HG03064 (cell line): ENCODE data around the gene GPR18.
"Not testable (repeated sequence)": the region's sequence is repeated elsewhere in the genome, so short reads cannot be mapped to it uniquely, and the experiment has no call there.

Experiments used
- ATAC-seq: cut with Tn5 transposase; IDR thresholded peaks from one replicate; pipeline ENCODE4 v1.9.1; 2021; ENCODE audit warnings: low read depth; ENCODE audit not compliant: unreplicated experiment

The GPR18 gene

GRCh38 chr13:99269627-99270241 is 11.6 kb upstream of the GPR18 start:
- peak; percentile 47 for ATAC-seq

- no peak for ATAC-seq
Observed at GRCh38 chr13:99268822-99269221, 10.6 kb upstream of the GPR18 start.

- no peak for ATAC-seq
Observed at GRCh38 chr13:99267927-99268326, 9.7 kb upstream of the GPR18 start.

GRCh38 chr13:99266827-99267226 is 8.6 kb upstream of the GPR18 start:
- ATAC-seq: no peak

- no peak for ATAC-seq
Observed at GRCh38 chr13:99265821-99266426, 7.7 kb upstream of the GPR18 start.

- no peak for ATAC-seq
Observed at GRCh38 chr13:99265162-99265800, 7.1 kb upstream of the GPR18 start.

- no peak for ATAC-seq
Observed at GRCh38 chr13:99264051-99264450, 5.9 kb upstream of the GPR18 start.

- no peak for ATAC-seq
Observed at GRCh38 chr13:99263126-99263785, 5.1 kb upstream of the GPR18 start.

- ATAC-seq: no peak
Observed at GRCh38 chr13:99261059-99261458, 2.9 kb upstream of the GPR18 start.

GRCh38 chr13:99260216-99260615 is 2.0 kb upstream of the GPR18 start:
- no peak for ATAC-seq

- ATAC-seq: peak; percentile 43
Observed at GRCh38 chr13:99258946-99259345, 767 bp upstream of the GPR18 start.

GRCh38 chr13:99257291-99257690 is 888 bp downstream of the GPR18 start:
- ATAC-seq: no peak

- ATAC-seq: no peak
Observed at GRCh38 chr13:99256709-99257108, 1.5 kb downstream of the GPR18 start.

- ATAC-seq: no peak
Observed at GRCh38 chr13:99256283-99256682, 1.9 kb downstream of the GPR18 start.

GRCh38 chr13:99255271-99255670 is 2.9 kb downstream of the GPR18 start:
- ATAC-seq: no peak

- ATAC-seq: no peak
Observed at GRCh38 chr13:99254830-99255229, 3.3 kb downstream of the GPR18 start.

- no peak for ATAC-seq
Observed at GRCh38 chr13:99251921-99252320, 6.3 kb downstream of the GPR18 start.

GRCh38 chr13:99250982-99251825 is 7.0 kb downstream of the GPR18 start:
- ATAC-seq: no peak

- not testable (repeated sequence) for ATAC-seq
Observed at GRCh38 chr13:99249606-99250005, 8.6 kb downstream of the GPR18 start.

- ATAC-seq: not testable (repeated sequence)
Observed at GRCh38 chr13:99249178-99249577, 9.0 kb downstream of the GPR18 start.

- ATAC-seq: no peak
Observed at GRCh38 chr13:99246100-99246499, 12.1 kb downstream of the GPR18 start.
